GM19240 (cell line): ENCODE measurements around the gene HBM.
"Not testable (repeated sequence)": the region's sequence is repeated elsewhere in the genome, so short reads cannot be mapped to it uniquely, and the experiment has no call there.

Experiments used
- DNase-seq: peaks from one replicate; pipeline ENCODE4 v3.0.0; 2011; ENCODE audit warnings: low spot score; ENCODE audit not compliant: insufficient read length

The HBM gene

GRCh38 chr16:165539-166374 lies at the start of gene HBM:
TSS of gene HBM (plus strand) at chr16:165978. CDS start at chr16:165998, 20 bp downstream.
- DNase-seq = no peak

- no peak for DNase-seq
Observed at GRCh38 chr16:116015-116414, 49.8 kb upstream of the HBM start.

GRCh38 chr16:117379-118365 lies 48.1 kb upstream of the HBM start:
- DNase-seq = peak; percentile 50

- no peak for DNase-seq
Observed at GRCh38 chr16:118857-119256, 46.9 kb upstream of the HBM start.

GRCh38 chr16:119295-119694 lies 46.5 kb upstream of the HBM start:
- DNase-seq = no peak

- DNase-seq = no peak
Observed at GRCh38 chr16:119835-120491, 45.8 kb upstream of the HBM start.

- DNase-seq = no peak
Observed at GRCh38 chr16:120756-121155, 45.0 kb upstream of the HBM start.

GRCh38 chr16:122361-122760 lies 43.4 kb upstream of the HBM start:
- no peak for DNase-seq

GRCh38 chr16:123558-124350 lies 42.0 kb upstream of the HBM start:
- not testable (repeated sequence) for DNase-seq

GRCh38 chr16:125011-125410 lies 40.8 kb upstream of the HBM start:
- DNase-seq = no peak

GRCh38 chr16:129075-129474 lies 36.7 kb upstream of the HBM start:
- no peak for DNase-seq

- no peak for DNase-seq
Observed at GRCh38 chr16:130533-131173, 35.1 kb upstream of the HBM start.

- no peak for DNase-seq
Observed at GRCh38 chr16:132120-132519, 33.7 kb upstream of the HBM start.

- DNase-seq = no peak
Observed at GRCh38 chr16:133716-134115, 32.1 kb upstream of the HBM start.

GRCh38 chr16:138049-138417 lies 27.7 kb upstream of the HBM start:
- no peak for DNase-seq

GRCh38 chr16:140175-140857 lies 25.5 kb upstream of the HBM start:
- DNase-seq = no peak

GRCh38 chr16:142405-142967 lies 23.3 kb upstream of the HBM start:
- no peak for DNase-seq

GRCh38 chr16:143047-143446 lies 22.7 kb upstream of the HBM start:
- no peak for DNase-seq

- DNase-seq = no peak
Observed at GRCh38 chr16:143456-143855, 22.3 kb upstream of the HBM start.
